HEK293T (cell line): ENCODE data around the gene PLEKHH1.

Experiments
- ARNT ChIP-seq: fragments of 450-650 bp; IDR thresholded peaks from 2 replicates; pipeline ENCODE4 v1.6.1; 2017; ENCODE audit warnings: mild to moderate bottlenecking
- BHLHE40 ChIP-seq: fragments of 450-650 bp; IDR thresholded peaks from 2 replicates; pipeline ENCODE4 v1.6.1; 2016; ENCODE audit warnings: mild to moderate bottlenecking, moderate library complexity, borderline replicate concordance
- FOXM1 ChIP-seq: fragments of 450-650 bp; IDR thresholded peaks from 2 replicates; pipeline ENCODE4 v1.6.1; 2017; ENCODE audit warnings: mild to moderate bottlenecking, borderline replicate concordance
- L3MBTL2 ChIP-seq: fragments of 450-650 bp; conservative IDR thresholded peaks from 2 replicates; pipeline ENCODE4 v1.6.1; 2016; ENCODE audit warnings: mild to moderate bottlenecking
- SP1 ChIP-seq: fragments of 450-650 bp; IDR thresholded peaks from 2 replicates; pipeline ENCODE4 v1.6.1; 2017
- SUZ12 ChIP-seq: fragments of 450-650 bp; IDR thresholded peaks from 2 replicates; pipeline ENCODE4 v1.6.1; 2016; ENCODE audit warnings: mild to moderate bottlenecking
- TARDBP ChIP-seq: fragments of 450-650 bp; IDR thresholded peaks from 2 replicates; pipeline ENCODE4 v1.6.1; 2016
- TF ChIP-seq, protein P1 (sequence below): fragments of 450-650 bp; IDR thresholded peaks from 2 replicates; pipeline ENCODE4 v1.6.1; 2016

DNA sequence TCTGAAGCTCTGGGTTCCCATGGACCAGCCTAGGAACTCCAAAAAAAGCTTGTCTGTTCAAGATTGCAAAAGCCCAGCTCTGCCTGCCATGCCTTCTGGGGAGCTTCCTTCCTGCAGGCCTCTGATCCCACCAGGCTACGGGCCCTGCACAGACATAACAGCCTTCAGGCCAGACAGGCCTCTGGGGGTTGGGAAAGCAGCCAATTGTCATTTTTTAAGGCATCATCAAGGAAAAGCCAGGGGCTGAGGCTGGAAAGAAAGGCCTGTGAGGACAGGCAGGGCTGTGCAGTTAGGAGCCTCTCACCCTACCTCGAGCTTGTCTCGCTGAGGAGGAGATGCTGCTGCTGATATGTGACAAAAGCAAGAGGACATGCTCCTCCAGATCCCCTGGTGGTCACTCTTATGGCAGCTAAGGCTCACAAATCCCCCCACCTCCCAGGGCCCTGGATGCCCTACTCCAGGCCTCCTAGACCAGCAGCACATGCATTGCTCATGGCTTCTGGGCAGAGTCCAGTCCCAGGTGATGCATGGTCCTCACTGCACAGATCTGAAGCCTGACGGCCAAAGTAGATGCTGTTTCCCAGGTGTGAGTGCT lies 47.5 kb upstream of the PLEKHH1 start:
- TF ChIP-seq SUZ12 (no peak), SP1 (no peak), BHLHE40 (no peak), ARNT (no peak), FOXM1 (no peak), TARDBP (no peak), L3MBTL2 (no peak)
- TF ChIP-seq, protein P1, sequence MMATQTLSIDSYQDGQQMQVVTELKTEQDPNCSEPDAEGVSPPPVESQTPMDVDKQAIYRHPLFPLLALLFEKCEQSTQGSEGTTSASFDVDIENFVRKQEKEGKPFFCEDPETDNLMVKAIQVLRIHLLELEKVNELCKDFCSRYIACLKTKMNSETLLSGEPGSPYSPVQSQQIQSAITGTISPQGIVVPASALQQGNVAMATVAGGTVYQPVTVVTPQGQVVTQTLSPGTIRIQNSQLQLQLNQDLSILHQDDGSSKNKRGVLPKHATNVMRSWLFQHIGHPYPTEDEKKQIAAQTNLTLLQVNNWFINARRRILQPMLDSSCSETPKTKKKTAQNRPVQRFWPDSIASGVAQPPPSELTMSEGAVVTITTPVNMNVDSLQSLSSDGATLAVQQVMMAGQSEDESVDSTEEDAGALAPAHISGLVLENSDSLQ: no peak
